Tibial nerve (tissue), 4 donors: Measurements from ENCODE around the gene SPATC1L. TPM values are rescaled to one million over a fixed set of nuclear protein-coding genes. Genes with fewer than 3 reads are reported as not detected.

Experiments
- DNase-seq, 2 donors: peaks; one replicate each; pipeline ENCODE4 v3.0.0-alpha.2; 2019; ENCODE audit warnings: low spot score in 2 of 2
- H3K27ac ChIP-seq, 4 donors: fragments of 200-600 bp; sonication (generic) in 3 of 4; one replicate each; pipeline ENCODE4 v1.5.1; 2017 to 2019; ENCODE audit warnings: mild to moderate bottlenecking in 1 of 4
- H3K27me3 ChIP-seq, 2 donors: fragments of 200-600 bp; sonication (generic) in 1 of 2; one replicate each; pipeline versions ENCODE4 v1.5.1 to v1.6.0; 2017 to 2019
- H3K36me3 ChIP-seq, 3 donors: fragments of 200-600 bp; sonication (generic); one replicate each; pipeline ENCODE4 v1.5.1; 2018 to 2019
- H3K4me1 ChIP-seq, 4 donors: fragments of 200-600 bp; sonication (generic) in 3 of 4; one replicate each; pipeline ENCODE4 v1.5.1; 2017 to 2019
- H3K4me3 ChIP-seq, 4 donors: fragments of 200-600 bp; sonication (generic) in 3 of 4; one replicate each; pipeline ENCODE4 v1.5.1; 2017 to 2019; ENCODE audit warnings: mild to moderate bottlenecking in 1 of 4, moderate library complexity in 1 of 4
- H3K9me3 ChIP-seq, 4 donors: fragments of 200-600 bp; sonication (generic) in 3 of 4; one replicate each; pipeline ENCODE4 v1.5.1; 2017 to 2019
- CTCF ChIP-seq, 5 experiments: fragments of 200-600 bp in 3 of 5; fragments of 450-650 bp in 2 of 5; sonication (generic) in 3 of 5; IDR thresholded peaks; one replicate each; pipeline ENCODE4 v1.5.1; 2016 to 2019; ENCODE audit warnings: antibody characterized with exemption in 5 of 5, mild to moderate bottlenecking in 3 of 5, moderate library complexity in 2 of 5
- EP300 ChIP-seq, 2 donors: sonication (generic); formaldehyde crosslinking; IDR thresholded peaks; one replicate each; pipeline ENCODE4 v1.6.1; 2017; ENCODE audit warnings: antibody characterized with exemption in 2 of 2, mild to moderate bottlenecking in 1 of 2
- POLR2A ChIP-seq, 2 donors: fragments of 450-650 bp; IDR thresholded peaks; one replicate each; pipeline ENCODE4 v1.6.1; 2017; ENCODE audit warnings: antibody characterized with exemption in 2 of 2, mild to moderate bottlenecking in 2 of 2, moderate library complexity in 2 of 2
- WGBS, 2 donors: methylation state at CpG; one replicate each; pipeline ENCODE4 v1.1.5; 2018; 5-methylcytosine and 5-hydroxymethylcytosine counted together
- total RNA-seq, 4 donors: library from RNA; depleted of rRNA; stranded (reverse); fragments of >200 nt; gene quantifications; one replicate each; pipeline ENCODE4 v1.1.0, GENCODE V29; 2016

The SPATC1L gene
- total RNA-seq, 4 donors from 2014 or later = 4.5 to 12.9 (median 8.0) TPM

GRCh38 chr21:46207006-46207919, 23.0 kb upstream of the SPATC1L start:
- no peak overlapping the region for H3K4me3 ChIP-seq
- H3K27me3 ChIP-seq = no peaks in the 10 kb centered on the region
- H3K9me3 ChIP-seq = no peaks in the 10 kb centered on the region
- no peak for DNase-seq
- no peak for TF ChIP-seq POLR2A (IDR thresholded peaks at IDR 0.05)
- TF ChIP-seq CTCF (IDR thresholded peaks at IDR 0.05) = no peak
- TF ChIP-seq EP300 (IDR thresholded peaks at IDR 0.05) = no peak
- WGBS, 2 donors = 93 to 95% methylated on average over 10 to 14 of the region's 21 CpGs
- H3K36me3 ChIP-seq = peaks cover 3 to 96% (median 20%) of the 10 kb centered on the region in 3 donors
- no peak overlapping the region for H3K27ac ChIP-seq
- no peaks in the 10 kb centered on the region for H3K4me1 ChIP-seq

GRCh38 chr21:46206163-46207005, 22.1 kb upstream of the SPATC1L start:
- Histone ChIP-seq H3K36me3 (peaks cover 3 to 90% (median 20%) of the 10 kb centered on the region in 3 donors), H3K27ac (no peak overlapping the region), H3K4me3 (no peak overlapping the region), H3K27me3 (no peaks in the 10 kb centered on the region), H3K4me1 (no peaks in the 10 kb centered on the region), H3K9me3 (no peaks in the 10 kb centered on the region)
- no peak for DNase-seq
- TF ChIP-seq CTCF (IDR thresholded peaks at IDR 0.05) (no peak), EP300 (IDR thresholded peaks at IDR 0.05) (no peak), POLR2A (IDR thresholded peaks at IDR 0.05) (no peak)
- 90 to 93% methylated on average over 20 to 24 of the region's 24 CpGs for WGBS, 2 donors

GRCh38 chr21:46205766-46206162, 21.5 kb upstream of the SPATC1L start:
- no peak for DNase-seq
- peaks cover 3 to 88% (median 20%) of the 10 kb centered on the region in 3 donors for H3K36me3 ChIP-seq

GRCh38 chr21:46205166-46205565, 20.9 kb upstream of the SPATC1L start:
- H3K27me3 ChIP-seq = no peaks in the 10 kb centered on the region
- no peak for DNase-seq
- H3K27ac ChIP-seq = no peak overlapping the region
- peaks cover 3 to 88% (median 20%) of the 10 kb centered on the region in 3 donors for H3K36me3 ChIP-seq
- H3K9me3 ChIP-seq = no peaks in the 10 kb centered on the region
- TF ChIP-seq POLR2A (IDR thresholded peaks at IDR 0.05) (no peak), EP300 (IDR thresholded peaks at IDR 0.05) (no peak), CTCF (IDR thresholded peaks at IDR 0.05) (no peak)
- no peaks in the 10 kb centered on the region for H3K4me1 ChIP-seq
- no peak overlapping the region for H3K4me3 ChIP-seq
- 89% methylated on average over 18 of the region's 18 CpGs for WGBS, 2 donors

More at GRCh38 chr21:46205766-46206162, 21.5 kb upstream of the SPATC1L start:
- H3K27ac ChIP-seq = no peak overlapping the region
- H3K27me3 ChIP-seq = no peaks in the 10 kb centered on the region
- 87 to 92% methylated on average over 12 to 16 of the region's 16 CpGs for WGBS, 2 donors
- H3K4me3 ChIP-seq = no peak overlapping the region
- no peaks in the 10 kb centered on the region for H3K9me3 ChIP-seq
- TF ChIP-seq POLR2A (IDR thresholded peaks at IDR 0.05) (no peak), CTCF (IDR thresholded peaks at IDR 0.05) (no peak), EP300 (IDR thresholded peaks at IDR 0.05) (no peak)
- H3K4me1 ChIP-seq = no peaks in the 10 kb centered on the region
